GM23248 (cell line): ENCODE results near the gene DSTN.

Experiments used
- EZH2 ChIP-seq: fragments of 200-600 bp; sonication (generic); IDR thresholded peaks from 2 replicates; pipeline ENCODE4 v1.6.1; 2018; ENCODE audit warnings: antibody characterized with exemption, mild to moderate bottlenecking; ENCODE audit not compliant: insufficient read depth, poor library complexity, severe bottlenecking
- EZH2phosphoT487 ChIP-seq: fragments of 200-600 bp; sonication (generic); IDR thresholded peaks from 2 replicates; pipeline ENCODE4 v1.6.1; 2018; ENCODE audit warnings: antibody characterized with exemption, moderate library complexity, mild to moderate bottlenecking, low read depth; ENCODE audit not compliant: insufficient read depth

GRCh38 chr20:17584689-17585088 lies 14.8 kb downstream of the DSTN start:
- TF ChIP-seq EZH2: no peak
- TF ChIP-seq EZH2phosphoT487: no peak
